Hepatocyte (in vitro differentiated cells): Measurements from ENCODE around the gene HYAL1. TPM values are rescaled to one million over a fixed set of nuclear protein-coding genes. Genes with fewer than 3 reads are reported as not detected.

Source experiments
- DNase-seq: peaks from one replicate; pipeline ENCODE4 v3.0.0-alpha.2; 2016; ENCODE audit warnings: low spot score
- H2AFZ ChIP-seq: fragments of 200-600 bp; sonication (generic); 2 replicates; pipeline ENCODE4 v1.6.0; 2016; ENCODE audit warnings: antibody characterized with exemption, mild to moderate bottlenecking
- H3K27ac ChIP-seq: fragments of 200-600 bp; sonication (generic); 2 replicates; pipeline ENCODE4 v1.5.1; 2016; ENCODE audit warnings: mild to moderate bottlenecking
- H3K27me3 ChIP-seq: fragments of 200-600 bp; sonication (generic); 2 replicates; pipeline ENCODE4 v1.6.1; 2016
- H3K36me3 ChIP-seq: fragments of 200-600 bp; sonication (generic); replicated peaks from 2 replicates; pipeline ENCODE4 v1.5.1; 2016; ENCODE audit warnings: low read depth; ENCODE audit not compliant: insufficient read depth
- H3K4me1 ChIP-seq: fragments of 200-600 bp; sonication (generic); 2 replicates; pipeline ENCODE4 v1.5.1; 2016; ENCODE audit warnings: mild to moderate bottlenecking, moderate library complexity; ENCODE audit not compliant: insufficient read depth
- H3K4me2 ChIP-seq: fragments of 200-600 bp; sonication (generic); 2 replicates; pipeline ENCODE4 v1.6.0; 2016
- H3K4me3 ChIP-seq: fragments of 200-600 bp; sonication (generic); 2 replicates; pipeline ENCODE4 v1.5.1; 2016; ENCODE audit warnings: mild to moderate bottlenecking
- H3K79me2 ChIP-seq: fragments of 200-600 bp; sonication (generic); 2 replicates; pipeline ENCODE4 v1.6.0; 2017; ENCODE audit warnings: mild to moderate bottlenecking
- H3K9me2 ChIP-seq: fragments of 200-600 bp; sonication (generic); replicated peaks from 2 replicates; pipeline ENCODE4 v1.6.0; 2017; ENCODE audit warnings: mild to moderate bottlenecking; ENCODE audit not compliant: insufficient read depth
- H3K9me3 ChIP-seq: fragments of 200-600 bp; sonication (generic); 2 replicates; pipeline ENCODE4 v1.5.1; 2016; ENCODE audit warnings: low read depth, mild to moderate bottlenecking
- H4K20me1 ChIP-seq: fragments of 200-600 bp; sonication (generic); 2 replicates; pipeline ENCODE4 v1.6.0; 2016; ENCODE audit warnings: mild to moderate bottlenecking; ENCODE audit not compliant: insufficient read depth, poor library complexity, severe bottlenecking
- CTCF ChIP-seq: fragments of 200-600 bp; sonication (generic); IDR thresholded peaks from 2 replicates; pipeline ENCODE4 v1.5.1; 2016; ENCODE audit warnings: antibody characterized with exemption, mild to moderate bottlenecking; ENCODE audit not compliant: poor library complexity
- EZH2 ChIP-seq: fragments of 200-600 bp; sonication (generic); IDR thresholded peaks from 2 replicates; pipeline ENCODE4 v1.6.1; 2016; ENCODE audit warnings: antibody characterized with exemption, mild to moderate bottlenecking, borderline replicate concordance
- EZH2phosphoT487 ChIP-seq: fragments of 200-600 bp; sonication (generic); IDR thresholded peaks from one replicate; pipeline ENCODE4 v1.6.1; 2018; ENCODE audit warnings: antibody characterized with exemption, mild to moderate bottlenecking, low read depth, moderate library complexity; ENCODE audit not compliant: unreplicated experiment, severe bottlenecking
- WGBS: methylation state at CpG from one replicate; pipeline ENCODE4 v1.1.6; 2016; ENCODE audit warnings: low lambda C conversion rate; ENCODE audit errors: missing lambda C conversion rate; 5-methylcytosine and 5-hydroxymethylcytosine counted together
- polyA plus RNA-seq: library from polyadenylated mRNA; unstranded; fragments of >200 nt; fragmentation: Nextera tagmentation; extraction: Ambion mirVana; gene quantifications from 2 replicates; pipeline ENCODE4 v1.2.1, GENCODE V29; 2016
- total RNA-seq: library from RNA; depleted of rRNA; stranded (reverse); fragments of >200 nt; gene quantifications from 2 replicates; pipeline ENCODE4 v1.2.3, GENCODE V29; 2014

Gene HYAL1
- total and polyA plus RNA-seq, 2 experiments from 2014 or later: 11.8 to 22.3 TPM

GRCh38 chr3:50255251-50255615 is 48.1 kb downstream of the HYAL1 start:
- Histone ChIP-seq H3K4me1 (peaks cover 6% of the 10 kb centered on the region), H3K36me3 (no peaks in the 10 kb centered on the region)
- 98% methylated on average over 9 of the region's 9 CpGs for WGBS

DNA sequence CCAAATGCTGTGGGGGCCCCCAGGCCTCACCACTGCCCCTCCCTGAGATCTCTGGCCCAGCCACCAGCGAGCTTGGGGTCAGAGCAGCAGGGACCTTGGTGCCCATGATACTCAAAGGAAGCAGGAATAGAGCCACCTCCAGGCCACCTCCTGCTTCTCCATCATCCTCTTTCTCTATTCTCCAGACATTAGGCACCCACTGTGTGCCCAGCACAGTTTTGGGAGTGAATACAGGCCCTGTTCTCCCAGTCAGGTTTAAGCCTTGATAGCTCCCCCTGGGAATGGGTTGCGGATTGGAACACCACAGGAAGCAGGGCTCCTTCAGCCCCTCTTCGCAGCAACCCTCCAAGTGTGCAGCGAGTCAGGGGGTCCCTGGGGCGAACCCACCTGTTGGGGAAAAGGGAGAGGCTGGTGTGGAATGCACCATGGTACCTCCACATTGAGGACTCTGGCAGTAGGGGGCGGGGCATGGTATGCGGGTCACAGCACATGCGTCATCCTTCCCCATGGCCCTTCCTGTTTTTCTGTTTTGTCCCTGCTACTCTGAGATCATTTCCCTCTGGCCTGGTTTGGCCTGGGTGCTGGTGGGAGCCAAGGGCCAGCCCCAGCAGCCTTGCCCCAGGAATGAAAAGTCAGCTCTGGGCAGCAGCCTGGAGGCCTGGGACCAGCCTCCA is 48.7 kb downstream of the HYAL1 start:
- no peak overlapping the region for H3K4me3 ChIP-seq
- H2AFZ ChIP-seq: no peak overlapping the region
- H3K9me3 ChIP-seq: no peaks in the 10 kb centered on the region
- no peak overlapping the region for H3K27ac ChIP-seq
- H3K9me2 ChIP-seq: no peaks in the 10 kb centered on the region
- TF ChIP-seq EZH2 (no peak), CTCF (no peak), EZH2phosphoT487 (no peak)
- no peak overlapping the region for H3K4me2 ChIP-seq
- no peak for DNase-seq
- peaks cover 27% of the 10 kb centered on the region for H4K20me1 ChIP-seq
- no peaks in the 10 kb centered on the region for H3K36me3 ChIP-seq
- H3K4me1 ChIP-seq: peaks cover 4% of the 10 kb centered on the region
- no peaks in the 10 kb centered on the region for H3K27me3 ChIP-seq
- H3K79me2 ChIP-seq: peaks cover 30% of the 10 kb centered on the region
- WGBS: 98% methylated on average over 8 of the region's 8 CpGs

More at GRCh38 chr3:50255251-50255615, 48.1 kb downstream of the HYAL1 start:
- DNase-seq: no peak
- H4K20me1 ChIP-seq: peaks cover 22% of the 10 kb centered on the region
- H3K9me2 ChIP-seq: no peaks in the 10 kb centered on the region
- no peaks in the 10 kb centered on the region for H3K9me3 ChIP-seq
- H3K27me3 ChIP-seq: no peaks in the 10 kb centered on the region
- H3K4me2 ChIP-seq: no peak overlapping the region
- peaks cover 24% of the 10 kb centered on the region for H3K79me2 ChIP-seq
- H3K4me3 ChIP-seq: no peak overlapping the region
- TF ChIP-seq EZH2 (no peak), CTCF (no peak), EZH2phosphoT487 (no peak)
- no peak overlapping the region for H2AFZ ChIP-seq
- no peak overlapping the region for H3K27ac ChIP-seq

DNA sequence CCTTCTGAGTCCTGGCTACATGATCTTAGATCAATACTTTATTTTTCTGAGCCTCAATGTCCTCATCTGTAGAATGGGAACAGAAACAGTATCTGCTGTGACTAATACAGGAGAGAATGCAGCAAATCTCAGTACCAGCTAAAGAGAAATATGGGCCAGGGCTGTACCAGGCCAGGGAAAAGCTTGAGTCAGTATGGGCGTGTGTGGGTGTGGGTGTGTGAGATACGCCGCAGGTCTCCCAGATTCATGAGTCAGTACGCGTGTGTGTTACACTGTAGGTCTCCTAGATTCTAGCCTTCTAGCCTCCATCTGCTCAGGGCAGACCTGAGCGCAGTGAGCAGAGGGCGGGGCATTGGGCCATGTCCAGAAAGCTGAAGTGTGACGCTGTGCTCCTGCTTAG is 52.2 kb downstream of the HYAL1 start:
- Histone ChIP-seq H3K36me3 (no peaks in the 10 kb centered on the region), H3K9me2 (no peaks in the 10 kb centered on the region), H3K4me3 (no peak overlapping the region), H3K9me3 (no peaks in the 10 kb centered on the region), H3K27me3 (no peaks in the 10 kb centered on the region), H3K27ac (no peak overlapping the region), H4K20me1 (peaks cover 49% of the 10 kb centered on the region), H3K79me2 (peaks cover 64% of the 10 kb centered on the region), H2AFZ (no peak overlapping the region), H3K4me2 (no peak overlapping the region), H3K4me1 (peaks cover 16% of the 10 kb centered on the region)
- DNase-seq: no peak
- 90% methylated on average over 8 of the region's 8 CpGs for WGBS
- TF ChIP-seq EZH2 (no peak), CTCF (no peak), EZH2phosphoT487 (no peak)
